HG02759 (cell line): ENCODE data around the gene LRRC51.

Experiments
- ATAC-seq: cut with Tn5 transposase; IDR thresholded peaks from one replicate; pipeline ENCODE4 v1.9.1; 2021; ENCODE audit warnings: mild to moderate bottlenecking, moderate library complexity; ENCODE audit not compliant: unreplicated experiment

The LRRC51 gene

DNA sequence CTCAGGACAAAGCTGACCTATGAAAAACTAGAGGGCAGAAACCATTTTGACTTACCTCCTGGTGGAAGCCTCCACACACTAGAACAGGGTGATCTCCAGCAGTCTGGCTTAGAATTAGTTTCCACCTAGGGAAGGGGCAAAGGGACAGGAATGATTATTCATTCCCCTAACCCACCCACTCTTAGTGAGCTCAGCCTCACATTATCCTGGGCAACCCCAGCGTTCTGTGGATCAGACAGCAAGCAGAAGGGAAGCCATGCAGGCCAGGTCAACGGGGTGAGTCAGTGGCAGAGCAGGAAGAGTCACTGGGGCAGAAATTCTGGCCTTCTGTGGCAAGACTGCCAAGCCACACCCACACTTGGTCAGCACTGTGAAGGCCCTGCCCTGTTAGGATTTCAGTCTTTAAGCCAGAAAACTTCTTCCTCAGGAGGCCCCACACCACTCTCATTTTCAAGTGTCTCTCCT, 10.8 kb upstream of the LRRC51 start:
- no peak for ATAC-seq

DNA sequence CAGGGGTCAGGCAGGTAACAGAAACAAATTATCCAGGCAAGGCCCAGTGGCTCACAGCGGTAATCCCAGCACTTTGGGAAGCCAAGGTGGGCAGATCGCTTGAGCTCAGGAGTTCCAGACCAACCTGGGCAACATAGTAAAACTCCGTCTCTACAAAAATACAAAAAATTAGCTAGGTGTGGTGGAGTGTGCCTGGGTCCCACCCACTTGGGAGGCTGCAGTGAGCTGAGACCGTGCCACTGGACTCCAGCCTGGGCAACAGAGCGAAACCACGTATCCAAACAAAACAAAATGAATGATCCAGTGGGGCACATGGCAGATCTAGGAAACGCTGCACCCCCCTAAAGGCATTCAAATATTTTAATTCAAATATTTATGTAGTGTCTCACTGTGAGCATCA, 10.2 kb upstream of the LRRC51 start:
- ATAC-seq: no peak

DNA sequence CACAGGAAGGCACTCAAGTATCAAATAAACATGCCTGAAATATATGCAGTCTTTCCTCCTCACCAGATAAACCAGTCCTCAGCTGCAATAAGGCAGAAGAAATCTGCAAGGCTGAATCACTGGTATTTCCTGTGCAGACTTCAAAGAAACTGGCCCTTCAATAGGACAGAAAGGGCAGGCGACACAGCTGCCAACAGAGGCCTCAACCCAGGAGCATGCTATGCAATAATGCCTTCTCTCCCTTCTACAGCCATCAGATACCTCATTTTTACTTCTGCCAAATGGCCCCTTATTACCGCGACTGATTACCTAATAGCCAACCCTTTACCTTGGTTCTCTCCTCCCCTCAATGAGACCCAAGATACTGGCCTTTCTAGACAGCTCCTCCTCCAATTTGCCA, 8.3 kb upstream of the LRRC51 start:
- ATAC-seq: no peak

DNA sequence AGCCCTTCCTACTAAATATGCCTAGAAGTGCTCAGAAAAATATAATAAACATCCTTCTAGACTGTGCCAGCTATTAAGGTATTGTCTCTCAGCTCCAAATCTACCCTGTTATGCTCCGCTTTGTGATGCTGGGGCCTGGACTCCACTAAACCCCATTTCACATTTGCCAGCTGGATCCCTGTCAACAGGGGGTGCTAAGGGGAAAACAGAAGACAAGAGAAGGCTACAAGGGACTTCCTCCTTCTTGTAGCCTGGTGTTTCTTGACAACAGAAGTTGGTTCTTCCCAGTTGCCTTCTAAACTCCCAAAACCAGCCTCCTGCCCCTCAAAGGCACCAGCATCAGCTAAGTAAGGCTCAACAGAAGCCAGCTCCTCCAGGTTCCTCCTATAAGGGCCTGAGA, 5.5 kb upstream of the LRRC51 start:
- no peak for ATAC-seq

GRCh38 chr11:72075756-72076155, 4.9 kb upstream of the LRRC51 start:
- ATAC-seq: no peak

GRCh38 chr11:72078477-72078876, 2.2 kb upstream of the LRRC51 start:
- no peak for ATAC-seq

DNA sequence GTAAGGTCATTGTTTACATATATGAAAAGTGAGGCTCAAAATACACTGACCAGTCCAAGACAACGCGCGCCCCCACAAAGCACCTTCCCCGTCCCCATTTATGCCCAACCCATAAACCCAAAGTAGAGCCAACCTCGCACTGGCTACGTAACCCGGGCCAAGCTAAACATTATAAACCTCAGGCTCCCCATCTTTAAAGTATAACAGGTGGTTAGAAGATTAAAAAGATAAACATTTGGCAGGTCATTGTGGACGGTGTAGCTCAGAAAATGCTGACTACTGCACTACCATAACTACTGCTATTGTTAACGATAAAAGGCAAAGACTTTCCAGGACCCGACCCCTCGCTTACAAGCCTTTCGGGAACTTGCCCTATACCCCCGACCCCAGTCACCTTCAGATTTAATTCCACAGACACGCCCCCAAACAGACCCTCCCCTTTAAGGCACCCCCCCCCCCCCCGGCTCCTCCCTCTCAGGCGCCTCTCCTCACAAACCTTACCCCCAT, 778 bp upstream of the LRRC51 start:
- no peak for ATAC-seq

GRCh38 chr11:72081184-72081644, 564 bp downstream of the LRRC51 start:
- no peak for ATAC-seq

DNA sequence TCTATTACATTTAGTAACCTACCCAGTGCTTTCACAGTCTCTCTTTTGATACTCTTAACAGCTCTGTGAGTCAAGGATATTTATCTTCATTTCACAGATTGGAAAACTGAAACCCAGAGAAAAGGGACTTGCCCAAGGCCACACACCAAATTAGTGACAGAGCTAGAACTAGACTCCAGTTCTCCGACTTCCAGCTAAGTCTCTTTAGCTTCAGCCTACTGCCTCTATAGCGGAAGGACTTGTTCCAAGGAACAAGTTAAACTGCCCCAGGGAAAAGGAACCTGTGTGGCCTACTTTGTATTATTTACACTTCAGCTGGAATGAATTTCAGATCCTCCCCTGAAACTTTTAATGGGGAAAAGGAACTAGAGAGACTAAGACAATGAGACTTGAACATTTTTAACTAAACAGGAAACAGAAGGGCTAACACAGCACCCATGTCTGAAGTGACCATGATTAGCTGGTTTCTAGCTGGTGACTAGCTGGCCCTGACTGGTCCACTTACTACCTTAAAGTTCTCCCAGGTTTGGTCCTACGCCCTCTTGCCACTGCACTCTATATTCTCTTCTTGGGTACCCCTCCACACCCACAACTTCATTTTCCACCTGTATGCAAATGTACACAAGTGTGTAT, 1.3 kb downstream of the LRRC51 start:
- no peak for ATAC-seq

- ATAC-seq: no peak
Observed at GRCh38 chr11:72083414-72083813, 2.8 kb downstream of the LRRC51 start.

DNA sequence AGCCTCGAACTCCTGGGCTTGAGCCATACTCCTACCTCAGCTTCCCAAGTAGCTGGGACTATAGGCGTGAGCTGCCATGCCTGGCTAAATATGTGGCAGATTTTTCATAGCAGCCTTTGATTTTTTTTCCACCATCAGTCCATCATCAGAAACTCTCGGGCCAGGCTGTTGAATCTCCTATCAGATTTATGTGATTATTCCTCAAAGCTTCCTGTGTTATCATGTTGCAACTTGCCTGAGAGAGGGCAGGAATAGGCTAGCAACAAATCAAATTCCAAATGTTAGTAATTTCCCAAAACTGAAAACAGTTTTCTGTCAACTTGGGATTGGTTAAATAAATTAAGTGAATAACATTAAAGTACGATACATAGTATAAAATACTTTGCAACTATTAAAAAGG, 3.4 kb downstream of the LRRC51 start:
- no peak for ATAC-seq

GRCh38 chr11:72084965-72085364, 4.3 kb downstream of the LRRC51 start:
- no peak for ATAC-seq

- no peak for ATAC-seq
Observed at GRCh38 chr11:72085621-72086351, 5.1 kb downstream of the LRRC51 start.

DNA sequence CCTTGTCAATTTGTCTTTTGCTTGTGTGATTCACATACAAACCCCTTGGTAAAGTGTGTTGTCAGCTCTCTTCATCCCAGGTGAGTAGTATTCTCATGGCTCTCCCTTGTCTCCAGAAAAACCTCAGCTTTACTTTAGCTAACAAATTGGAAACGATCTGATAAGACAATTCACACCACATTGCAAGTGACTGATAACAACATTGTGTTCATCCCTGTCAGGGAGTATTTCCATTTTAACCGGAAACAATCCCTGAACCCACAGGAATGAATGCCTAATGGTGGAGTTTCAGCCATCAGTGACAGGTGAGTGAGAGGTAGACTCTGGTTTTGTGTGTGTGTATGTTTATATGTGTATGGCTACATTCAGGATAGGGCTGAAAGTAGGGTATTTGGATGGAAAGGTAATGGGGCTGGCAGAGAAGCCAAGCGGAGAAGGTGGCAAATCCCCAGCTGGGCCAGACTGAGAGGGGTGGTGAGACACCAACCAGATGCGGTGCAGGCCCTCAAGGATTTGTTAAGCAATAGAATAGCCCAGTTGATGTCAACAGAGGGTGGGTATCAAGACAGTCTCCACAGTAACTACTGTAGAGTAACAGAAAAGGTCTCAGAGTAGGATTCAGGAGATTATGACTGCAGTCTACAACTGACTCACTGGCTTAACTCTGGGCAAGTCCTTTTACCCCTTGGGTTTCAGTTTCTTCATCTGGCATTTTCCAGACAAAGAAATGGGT, 7.6 kb downstream of the LRRC51 start:
- no peak for ATAC-seq

- peak; percentile 60 for ATAC-seq
Observed at GRCh38 chr11:72091292-72091691, 10.6 kb downstream of the LRRC51 start.

- no peak for ATAC-seq
Observed at GRCh38 chr11:72098741-72099140, 18.1 kb downstream of the LRRC51 start.

- no peak for ATAC-seq
Observed at GRCh38 chr11:72100009-72100408, 19.4 kb downstream of the LRRC51 start.

DNA sequence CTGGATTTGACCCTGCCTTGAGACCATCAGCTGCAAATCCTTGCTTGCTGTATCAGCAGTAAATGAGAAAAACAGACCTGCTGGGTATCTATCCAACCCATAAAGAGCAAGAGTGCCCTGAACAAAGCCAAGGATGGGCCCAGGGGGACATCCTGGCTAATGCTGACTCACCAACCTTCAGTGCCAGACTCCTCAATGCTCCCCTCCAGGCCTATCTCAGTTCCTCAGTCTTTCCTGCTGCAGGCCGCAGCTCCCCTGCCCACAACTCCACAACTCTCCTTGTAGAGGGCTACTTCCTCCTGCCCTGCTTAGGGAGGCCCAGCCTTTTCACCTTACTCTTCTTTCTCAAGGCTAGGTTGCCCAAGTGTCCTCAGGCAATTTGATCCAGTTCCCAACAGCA, 19.8 kb downstream of the LRRC51 start:
- no peak for ATAC-seq

- ATAC-seq: no peak
Observed at GRCh38 chr11:72102162-72102561, 21.5 kb downstream of the LRRC51 start.

DNA sequence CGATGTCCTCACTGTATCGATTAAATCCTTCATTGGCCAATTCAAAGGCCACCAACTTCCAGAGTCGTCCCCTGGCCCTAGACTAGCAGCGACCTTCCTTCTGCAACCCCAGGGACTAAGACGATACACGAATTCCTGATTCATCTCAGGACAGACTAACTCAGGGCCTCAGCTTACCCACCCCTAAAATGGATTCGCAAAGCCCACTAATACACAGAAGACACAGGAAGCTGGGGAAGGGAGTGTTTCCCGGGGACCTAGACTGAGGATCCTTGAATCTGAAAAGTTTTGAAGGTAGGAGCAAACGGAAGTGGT, 21.9 kb downstream of the LRRC51 start:
- no peak for ATAC-seq

DNA sequence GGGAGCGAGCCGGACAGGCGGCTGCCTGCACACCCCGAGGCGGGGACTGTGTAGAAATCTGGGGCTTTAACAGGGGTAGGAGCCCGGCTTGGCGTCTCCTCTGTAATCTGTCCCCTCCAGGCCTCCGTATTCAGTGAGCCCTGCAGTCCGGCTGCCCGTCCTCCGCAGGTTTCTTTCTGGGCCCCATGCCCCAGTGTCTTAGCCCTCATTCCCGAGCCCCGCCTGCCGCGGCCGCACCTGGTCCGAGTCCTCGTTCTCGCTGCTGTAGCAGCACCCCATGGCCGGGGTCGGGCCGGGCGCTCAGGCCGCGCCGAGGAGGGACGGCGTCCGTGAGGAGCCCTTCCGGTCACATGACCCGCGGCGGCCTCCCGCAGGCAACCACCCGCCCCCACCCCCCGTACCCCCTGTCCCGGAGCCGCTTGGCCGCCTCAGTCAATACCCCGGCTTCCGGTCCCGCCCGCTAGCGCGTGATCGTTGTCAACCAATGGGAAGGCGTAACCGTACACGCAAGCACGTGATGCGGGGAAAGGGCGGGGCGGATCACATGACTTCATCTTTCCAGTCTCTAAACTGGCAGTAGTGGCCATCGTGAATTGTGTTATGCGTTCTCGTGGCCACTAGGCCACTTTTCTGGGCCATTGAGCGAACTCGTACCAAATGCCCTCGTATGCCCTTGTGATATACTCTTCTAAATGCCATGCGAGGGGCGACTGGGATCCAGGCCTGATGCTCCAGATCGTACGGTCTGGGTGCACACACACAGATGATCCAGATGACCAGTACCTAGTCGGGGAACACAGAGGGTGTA, 22.5 kb downstream of the LRRC51 start, which contains the start of gene LAMTOR1:
LAMTOR1 (minus strand) TSS at position 352 of the 808 bp plus-strand sequence; CDS start at position 279, 73 bp downstream.
- peak; percentile 93 for ATAC-seq
